Skeletal muscle cell (primary cell): ENCODE measurements around the gene MPDU1.
"Not testable (repeated sequence)": the region's sequence is repeated elsewhere in the genome, so short reads cannot be mapped to it uniquely, and the experiment has no call there.

Source experiments
- DNase-seq: peaks from one replicate; pipeline ENCODE4 v3.0.0-alpha.2; 2010; ENCODE audit warnings: low read depth
- H3K4me3 ChIP-seq: 2 replicates; pipeline ENCODE4 v1.5.1; 2011; ENCODE audit warnings: low read depth, mild to moderate bottlenecking, control low read depth, low read length, moderate library complexity

The MPDU1 gene

DNA sequence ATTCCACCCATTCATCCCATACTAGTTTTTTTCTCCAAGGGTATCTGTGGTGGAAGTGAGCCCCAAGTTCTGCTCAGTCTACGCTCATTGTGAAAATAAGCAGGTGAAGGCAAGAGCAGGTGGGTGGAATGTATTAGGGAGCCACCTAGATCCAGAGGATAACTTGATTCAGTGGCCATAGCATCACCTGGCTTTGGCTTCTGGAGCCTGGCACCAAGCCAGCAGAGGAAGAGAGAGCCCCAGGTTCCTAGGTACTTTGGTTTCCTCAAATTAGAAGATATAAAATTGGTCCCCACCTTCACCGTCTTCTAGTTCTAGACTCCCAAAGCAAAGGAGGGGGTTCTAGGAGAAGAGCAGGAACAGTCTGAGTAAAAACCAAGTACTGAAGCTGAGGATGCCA lies 27.0 kb downstream of the MPDU1 start:
- no peak for DNase-seq
- H3K4me3 ChIP-seq = no peak overlapping the region

- DNase-seq = no peak
- no peak overlapping the region for H3K4me3 ChIP-seq
Observed at GRCh38 chr17:7611635-7612293, 28.1 kb downstream of the MPDU1 start.

GRCh38 chr17:7612294-7612640 lies 28.6 kb downstream of the MPDU1 start:
- H3K4me3 ChIP-seq = no peak overlapping the region
- DNase-seq = no peak

- peak overlapping the region; percentile 90 for H3K4me3 ChIP-seq
- DNase-seq = no peak
Observed at GRCh38 chr17:7613769-7614424, 30.2 kb downstream of the MPDU1 start.

GRCh38 chr17:7614425-7615264 lies 31.0 kb downstream of the MPDU1 start, which contains the start of gene FXR2:
FXR2 (minus strand) TSS chr17:7614897; CDS start chr17:7614532, 365 bp downstream.
- peak; percentile 99 for DNase-seq
- H3K4me3 ChIP-seq = peak within 1 kb of the TSS; percentile 90

DNA sequence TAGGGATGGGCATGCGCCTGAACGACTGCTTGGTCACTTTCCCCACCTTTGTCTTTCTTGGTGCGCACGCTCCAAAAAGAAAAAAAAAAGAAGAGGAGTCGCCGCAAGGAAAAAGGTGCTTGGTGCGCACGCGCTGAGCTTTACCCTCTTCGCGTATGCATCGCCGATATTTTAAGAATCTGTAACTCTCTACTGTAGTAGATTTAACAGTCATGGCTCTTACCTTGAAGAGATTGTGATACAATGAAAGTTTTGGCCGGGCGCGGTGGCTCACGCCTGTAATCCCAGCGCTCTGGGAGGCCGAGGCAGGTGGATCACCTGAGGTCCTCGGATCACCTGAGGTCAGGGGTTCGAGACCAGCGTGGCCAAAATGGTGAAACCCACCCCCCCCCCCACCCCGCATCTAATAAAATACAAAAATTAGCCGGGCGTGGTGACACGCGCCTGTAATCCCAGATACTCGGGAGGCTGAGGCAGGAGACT lies 31.7 kb downstream of the MPDU1 start:
- H3K4me3 ChIP-seq = peak overlapping the region; percentile 44
- no peak for DNase-seq

- H3K4me3 ChIP-seq = no peak overlapping the region
- DNase-seq = no peak
Observed at GRCh38 chr17:7618608-7619007, 35.0 kb downstream of the MPDU1 start.

- DNase-seq = no peak
- H3K4me3 ChIP-seq = no peak overlapping the region
Observed at GRCh38 chr17:7620835-7621234, 37.2 kb downstream of the MPDU1 start.

- no peak overlapping the region for H3K4me3 ChIP-seq
- DNase-seq = no peak
Observed at GRCh38 chr17:7623661-7624060, 40.0 kb downstream of the MPDU1 start.

DNA sequence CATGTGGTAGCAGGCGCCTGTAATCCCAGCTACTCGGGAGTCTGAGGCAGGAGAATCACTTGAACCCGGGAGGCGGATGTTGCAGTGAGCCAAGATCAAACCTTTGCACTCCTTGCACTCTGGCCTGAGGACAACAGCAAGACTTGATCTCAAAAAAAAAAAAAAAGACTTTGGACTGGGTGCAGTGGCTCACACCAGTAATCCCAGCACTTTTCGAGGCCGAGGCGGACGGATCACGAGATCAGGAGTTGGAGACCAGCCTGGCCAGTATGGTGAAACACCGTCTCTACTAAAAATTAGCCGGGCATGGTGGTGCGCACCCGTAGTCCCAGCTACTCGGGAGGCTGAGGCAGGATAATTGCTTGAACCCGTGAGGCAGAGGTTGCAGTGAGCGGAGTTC lies 42.1 kb downstream of the MPDU1 start:
- DNase-seq, H3K4me3 ChIP-seq: not testable (repeated sequence)

DNA sequence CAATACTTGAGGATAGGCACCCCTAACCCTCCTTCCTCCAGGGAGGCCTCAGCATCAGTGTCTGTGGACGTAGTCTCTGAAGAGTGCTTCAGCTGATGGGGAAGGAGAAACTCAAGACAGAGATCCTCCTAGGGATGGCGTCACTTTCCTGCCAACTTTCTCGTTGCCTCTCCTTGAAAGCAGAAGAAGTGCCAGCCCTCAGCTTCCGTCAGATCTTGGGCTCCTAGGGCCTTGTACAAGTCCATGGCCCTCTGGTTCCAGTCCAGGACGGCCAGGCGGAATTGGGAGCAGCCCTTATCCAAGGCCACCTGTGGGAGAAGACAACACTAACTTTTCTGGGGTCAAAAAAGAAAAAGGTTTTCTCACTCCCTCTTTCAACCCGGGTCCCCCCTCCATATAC lies 42.7 kb downstream of the MPDU1 start:
- DNase-seq = no peak
- peak overlapping the region; percentile 80 for H3K4me3 ChIP-seq

- no peak for DNase-seq
- peak overlapping the region; percentile 80 for H3K4me3 ChIP-seq
Observed at GRCh38 chr17:7626956-7627249, 43.3 kb downstream of the MPDU1 start.

DNA sequence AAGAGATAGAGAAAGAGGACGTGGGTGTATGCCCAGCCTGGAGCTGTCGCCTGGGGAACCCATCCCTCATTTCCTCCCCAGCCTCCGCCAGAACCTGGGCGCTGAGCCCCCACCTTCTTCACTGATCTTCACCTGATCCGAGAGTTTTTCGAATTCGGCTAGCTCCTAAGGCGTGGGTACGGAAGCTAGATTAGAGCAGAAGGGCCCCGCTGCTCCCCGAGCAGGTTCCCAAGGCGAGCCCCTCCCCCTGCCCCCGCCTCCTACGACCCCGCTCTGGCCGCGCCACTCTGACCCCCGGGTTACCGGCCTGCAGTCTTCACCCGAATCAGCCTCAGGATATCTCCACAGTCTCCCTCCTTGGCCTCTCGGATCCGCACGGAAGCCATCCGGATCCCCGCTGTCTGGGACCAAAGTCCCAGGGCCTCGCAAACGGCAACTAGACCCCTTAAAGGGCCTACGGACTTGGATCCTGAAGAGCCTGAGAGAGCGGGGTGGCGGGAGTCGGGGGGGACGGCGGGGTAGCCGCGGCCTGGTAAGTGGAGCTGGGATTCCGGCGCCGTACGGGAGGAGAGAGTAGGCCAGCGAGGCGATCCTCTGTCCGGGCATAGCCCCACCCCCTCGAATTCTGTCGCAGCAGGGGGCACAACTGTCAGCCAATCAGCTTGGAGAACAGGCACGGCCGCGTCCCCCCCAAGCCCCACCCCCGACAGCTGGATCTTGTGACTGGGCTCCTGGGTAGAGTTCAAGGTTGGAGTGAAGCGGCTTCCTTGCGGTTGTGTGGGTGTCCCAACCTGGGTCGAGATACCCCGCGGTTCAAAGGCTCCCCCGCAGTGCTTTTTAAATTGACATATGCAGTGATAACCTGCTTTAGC lies 43.8 kb downstream of the MPDU1 start, which contains the start of gene SAT2:
Gene SAT2 (minus strand): TSS at position 572 of the 872 bp plus-strand sequence. CDS start 186 bp downstream, at position 386.
- DNase-seq = peak; percentile 82
- peak within 1 kb of the TSS; percentile 80 for H3K4me3 ChIP-seq

GRCh38 chr17:7629939-7630571 lies 46.4 kb downstream of the MPDU1 start, which contains the start of gene SHBG:
SHBG (plus strand) TSS chr17:7630135; CDS start chr17:7630173, 38 bp downstream.
- no peak for DNase-seq
- no peak within 1 kb of the TSS for H3K4me3 ChIP-seq

- no peak overlapping the region for H3K4me3 ChIP-seq
- DNase-seq = no peak
Observed at GRCh38 chr17:7631398-7632380, 48.0 kb downstream of the MPDU1 start.

GRCh38 chr17:7632492-7632894 lies 48.8 kb downstream of the MPDU1 start:
- DNase-seq = no peak
- no peak overlapping the region for H3K4me3 ChIP-seq

- no peak overlapping the region for H3K4me3 ChIP-seq
- DNase-seq = no peak
Observed at GRCh38 chr17:7633093-7633492, 49.4 kb downstream of the MPDU1 start.

DNA sequence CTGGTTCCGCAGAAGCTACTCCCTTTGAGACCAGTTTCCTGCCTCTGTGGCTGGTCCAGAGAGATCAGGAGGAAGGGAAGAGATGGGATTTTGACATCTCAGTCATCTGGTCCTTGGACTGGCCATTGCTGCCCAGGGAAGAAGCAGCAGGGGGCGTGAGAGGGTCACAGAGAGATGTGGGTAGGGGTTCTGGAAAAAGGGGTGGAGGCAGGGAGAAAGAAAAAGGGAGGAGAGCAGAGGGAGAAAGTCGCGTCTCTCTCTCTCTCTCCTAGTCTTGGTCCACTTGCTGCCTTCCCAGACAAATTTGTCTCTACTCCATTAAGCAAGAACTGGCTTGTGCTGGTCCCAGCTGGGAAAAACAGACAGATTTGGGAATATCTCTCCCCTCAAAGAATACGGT lies 50.7 kb downstream of the MPDU1 start:
- no peak overlapping the region for H3K4me3 ChIP-seq
- no peak for DNase-seq
